ENCODE measurements around the gene RFC4.

GRCh38 chr3:186818516-186818915 lies 12.2 kb upstream of the RFC4 start:
- TF ChIP-seq ZNF549 (tag by site-specific recombination; IDR thresholded peaks at IDR 0.05): no peak
- TF ChIP-seq CTCF (tag by site-specific recombination; IDR thresholded peaks at IDR 0.05): no peak
- TF ChIP-seq REST (tag by site-specific recombination; IDR thresholded peaks at IDR 0.05): no peak
- no peak for TF ChIP-seq TCF7L2 (IDR thresholded peaks at IDR 0.05; ENCODE audit: borderline replicate concordance, low read depth, low read length)
- no peak for TF ChIP-seq ZNF274 (IDR thresholded peaks at IDR 0.05; ENCODE audit: low read length)
- TF ChIP-seq ZNF274 (tag by site-specific recombination; IDR thresholded peaks at IDR 0.05; ENCODE audit: borderline replicate concordance): no peak
- no peak for TF ChIP-seq ZNF354C (tag by site-specific recombination; IDR thresholded peaks at IDR 0.05; ENCODE audit: borderline replicate concordance, low read depth)
- TF ChIP-seq ZBTB20 (tag by site-specific recombination; IDR thresholded peaks at IDR 0.05): no peak
- TF ChIP-seq ZNF658 (tag by site-specific recombination; IDR thresholded peaks at IDR 0.05): no peak
- TF ChIP-seq ZNF488 (tag by site-specific recombination; IDR thresholded peaks at IDR 0.05): no peak

All from HEK293 (cell line).